H9 (cell line): ENCODE data around the gene NOP9. TPM values are rescaled to one million over a fixed set of nuclear protein-coding genes. Genes with fewer than 3 reads are reported as not detected.

ENCODE experiments used
- DNase-seq: peaks from one replicate; pipeline ENCODE4 v3.0.0-alpha.2; 2017
- H2AFZ ChIP-seq: one replicate; pipeline ENCODE4 v1.6.1; 2013; ENCODE audit warnings: mild to moderate bottlenecking, low read length, control low read depth, moderate library complexity
- H2AK5ac ChIP-seq: 2 replicates; pipeline ENCODE4 v1.6.1; 2013; ENCODE audit warnings: low read length, control low read depth, mixed read lengths; ENCODE audit not compliant: insufficient read length
- H2BK120ac ChIP-seq: one replicate; pipeline ENCODE4 v1.6.1; 2013; ENCODE audit warnings: low read depth, mild to moderate bottlenecking, low read length, control low read depth, inconsistent platforms; ENCODE audit not compliant: poor library complexity, severe bottlenecking
- H2BK12ac ChIP-seq: 2 replicates; pipeline ENCODE4 v1.6.1; 2013; ENCODE audit warnings: low read length, control low read depth, mixed read lengths, low read depth; ENCODE audit not compliant: insufficient read length
- H2BK15ac ChIP-seq: 2 replicates; pipeline ENCODE4 v1.6.1; 2013; ENCODE audit warnings: low read depth, low read length, control low read depth
- H2BK20ac ChIP-seq: one replicate; pipeline ENCODE4 v1.6.1; 2013; ENCODE audit warnings: low read depth, mild to moderate bottlenecking, low read length, control low read depth, inconsistent platforms; ENCODE audit not compliant: poor library complexity, severe bottlenecking
- H2BK5ac ChIP-seq: 2 replicates; pipeline ENCODE4 v1.6.1; 2013; ENCODE audit warnings: low read length, control low read depth, mixed read lengths; ENCODE audit not compliant: insufficient read length
- H3K14ac ChIP-seq: 2 replicates; pipeline ENCODE4 v1.6.1; 2013; ENCODE audit warnings: low read length, control low read depth; ENCODE audit not compliant: insufficient read depth
- H3K18ac ChIP-seq: 2 replicates; pipeline ENCODE4 v1.6.1; 2013; ENCODE audit warnings: low read depth, mild to moderate bottlenecking, mixed read lengths, low read length, control low read depth; ENCODE audit not compliant: insufficient read length
- H3K23ac ChIP-seq: 2 replicates; pipeline ENCODE4 v1.6.1; 2013; ENCODE audit warnings: low read length, control low read depth, mixed read lengths, low read depth; ENCODE audit not compliant: insufficient read length
- H3K23me2 ChIP-seq: 2 replicates; pipeline ENCODE4 v1.6.1; 2013; ENCODE audit warnings: low read depth, mild to moderate bottlenecking, mixed read lengths, low read length, control low read depth; ENCODE audit not compliant: insufficient read length, poor library complexity, severe bottlenecking
- H3K27ac ChIP-seq: 2 replicates; pipeline ENCODE4 v1.5.1; 2013; ENCODE audit warnings: low read length, control low read depth, mixed read lengths, low read depth; ENCODE audit not compliant: insufficient read length
- H3K27me3 ChIP-seq: 2 replicates; pipeline ENCODE4 v1.6.1; 2013; ENCODE audit warnings: low read length, control low read depth, inconsistent platforms; ENCODE audit not compliant: insufficient read depth
- H3K4ac ChIP-seq: 2 replicates; pipeline ENCODE4 v1.6.1; 2013; ENCODE audit warnings: low read depth, mild to moderate bottlenecking, control low read depth, inconsistent platforms, low read length, moderate library complexity
- H3K4me1 ChIP-seq: 2 replicates; pipeline ENCODE4 v1.6.1; 2013; ENCODE audit warnings: low read length, control low read depth, inconsistent platforms; ENCODE audit not compliant: insufficient read depth
- H3K4me2 ChIP-seq: 2 replicates; pipeline ENCODE4 v1.6.1; 2013; ENCODE audit warnings: low read length, control low read depth, mixed read lengths; ENCODE audit not compliant: insufficient read length, insufficient read depth
- H3K56ac ChIP-seq: 2 replicates; pipeline ENCODE4 v1.6.1; 2013; ENCODE audit warnings: low read depth, mild to moderate bottlenecking, mixed read lengths, low read length, control low read depth; ENCODE audit not compliant: insufficient read length
- H3K79me1 ChIP-seq: 2 replicates; pipeline ENCODE4 v1.6.1; 2013; ENCODE audit warnings: low read depth, mild to moderate bottlenecking, moderate library complexity, low read length, control low read depth, inconsistent platforms; ENCODE audit not compliant: insufficient read depth, poor library complexity, severe bottlenecking
- H3K79me2 ChIP-seq: 2 replicates; pipeline ENCODE4 v1.6.1; 2013; ENCODE audit warnings: low read length, control low read depth, inconsistent platforms; ENCODE audit not compliant: insufficient read depth
- H3K9ac ChIP-seq: 2 replicates; pipeline ENCODE4 v1.6.1; 2013; ENCODE audit warnings: low read length, control low read depth, mixed read lengths; ENCODE audit not compliant: insufficient read length; ENCODE audit errors: extremely low read depth
- H3K9me3 ChIP-seq: one replicate; pipeline ENCODE4 v1.6.1; 2013; ENCODE audit warnings: low read depth, low read length, inconsistent platforms; ENCODE audit not compliant: control insufficient read depth
- H3T11ph ChIP-seq: one replicate; pipeline ENCODE4 v1.6.1; 2013; ENCODE audit warnings: mild to moderate bottlenecking, low read length, control low read depth, inconsistent platforms
- H4K20me1 ChIP-seq: one replicate; pipeline ENCODE4 v1.6.1; 2013; ENCODE audit not compliant: control insufficient read depth, insufficient read length, insufficient read depth
- H4K5ac ChIP-seq: 2 replicates; pipeline ENCODE4 v1.6.1; 2013; ENCODE audit warnings: low read depth, mild to moderate bottlenecking, mixed read lengths, low read length, control low read depth; ENCODE audit not compliant: insufficient read length
- H4K8ac ChIP-seq: replicated peaks from 2 replicates; pipeline ENCODE4 v1.6.1; 2013; ENCODE audit warnings: low read length, control low read depth, mixed read lengths, low read depth; ENCODE audit not compliant: insufficient read length
- H4K91ac ChIP-seq: 2 replicates; pipeline ENCODE4 v1.6.1; 2013; ENCODE audit warnings: low read depth, mild to moderate bottlenecking, moderate library complexity, mixed read lengths, low read length, control low read depth; ENCODE audit not compliant: insufficient read length
- H3K27ac Mint-ChIP-seq, 3 experiments: 2 replicates in 2 of 3; 3 replicates in 1 of 3; pipeline ENCODE4 v1.8.0; 2020 to 2021; ENCODE audit warnings: mixed read lengths in 3 of 3, mild to moderate bottlenecking in 1 of 3, moderate library complexity in 1 of 3
- H3K27me3 Mint-ChIP-seq: 2 replicates; pipeline ENCODE4 v1.8.0; 2021; ENCODE audit warnings: low read depth, mild to moderate bottlenecking, moderate library complexity, mixed read lengths
- H3K36me3 Mint-ChIP-seq, 3 experiments: 2 replicates in 2 of 3; 3 replicates in 1 of 3; pipeline ENCODE4 v1.8.0; 2020 to 2021; ENCODE audit warnings: low read depth in 3 of 3, mixed read lengths in 3 of 3; ENCODE audit not compliant: insufficient read depth in 1 of 3
- H3K4me1 Mint-ChIP-seq, 2 experiments: 2 replicates each; pipeline ENCODE4 v1.8.0; 2020; ENCODE audit warnings: mixed read lengths in 2 of 2
- H3K4me3 Mint-ChIP-seq, 2 experiments: 2 replicates in 1 of 2; 3 replicates in 1 of 2; pipeline ENCODE4 v1.8.0; 2020 to 2021; ENCODE audit warnings: mild to moderate bottlenecking in 2 of 2, mixed read lengths in 2 of 2, moderate library complexity in 1 of 2
- H3K9me3 Mint-ChIP-seq, 2 experiments: 2 replicates in 1 of 2; 3 replicates in 1 of 2; pipeline ENCODE4 v1.8.0; 2020; ENCODE audit warnings: mild to moderate bottlenecking in 2 of 2, mixed read lengths in 2 of 2, moderate library complexity in 1 of 2
- WGBS: extraction: QIAGEN DNeasy Blood & Tissue Kit; methylation state at CpG from one replicate; pipeline ENCODE4 v1.1.7; 2013; ENCODE audit warnings: missing lambda C conversion rate, low lambda C conversion rate, mixed read lengths; ENCODE audit not compliant: insufficient read length; ENCODE audit errors: extremely low coverage; 5-methylcytosine and 5-hydroxymethylcytosine counted together
- total RNA-seq: library from RNA; stranded (reverse); gene quantifications from 2 replicates; pipeline ENCODE4 v1.2.1, GENCODE V29; 2021
- TF ChIP-seq, protein P1 (sequence below): fragments of 200-600 bp; sonication (generic); conservative IDR thresholded peaks from 3 replicates; pipeline ENCODE4 v1.8.0; 2021; ENCODE audit warnings: antibody characterized with exemption, mild to moderate bottlenecking

NOP9 gene
- total RNA-seq, 1 experiment from 2014 or later = 34.7 TPM

DNA sequence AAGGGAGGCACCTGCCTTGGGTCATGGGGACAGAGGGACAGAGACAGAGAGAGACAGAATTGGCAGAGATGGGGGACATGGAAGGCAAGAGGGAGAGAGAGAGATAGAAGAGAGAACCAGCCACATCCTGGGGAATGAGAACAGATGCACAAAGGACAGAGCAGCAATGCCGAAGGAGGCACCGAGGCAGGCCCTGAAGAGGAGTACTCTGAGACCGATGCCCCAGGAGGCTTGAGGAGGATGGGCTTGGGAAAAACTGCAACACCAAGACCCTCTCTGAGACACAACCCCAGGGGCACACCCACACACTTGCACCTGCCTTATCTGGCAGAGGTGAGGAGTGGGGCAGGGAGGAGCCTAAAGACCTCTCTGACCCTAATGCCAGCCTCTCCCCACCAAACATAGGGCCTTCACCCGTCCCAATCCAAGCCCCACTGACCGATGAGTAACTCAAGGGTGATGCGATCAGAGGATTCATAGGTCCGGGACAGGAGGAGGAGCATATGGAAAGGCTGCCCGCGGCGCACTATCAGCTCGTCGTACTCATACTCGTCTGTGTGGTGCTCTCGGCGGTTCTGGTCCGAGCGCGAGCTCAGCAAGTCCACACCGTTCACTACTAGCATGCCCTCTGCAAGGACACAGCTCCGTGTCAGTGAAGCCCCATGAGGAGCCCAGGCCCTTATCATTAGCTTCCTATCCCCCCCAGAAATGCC, 38.2 kb upstream of the NOP9 start:
- H3T11ph ChIP-seq = no peak overlapping the region
- H2BK5ac ChIP-seq = no peak overlapping the region
- H3K56ac ChIP-seq = no peak overlapping the region
- Mint-ChIP-seq H3K27me3 (no peaks in the 10 kb centered on the region; the same call in 1 of the 2 replicates), H3K27ac (peak overlapping the region in 1 of 3 experiments; percentile 41; a peak in 1 of 7 replicates), H3K4me1 (no peaks in the 10 kb centered on the region; a peak in 2 of 4 replicates), H3K36me3 (peaks cover 0 to 7% (median 4%) of the 10 kb centered on the region in 3 experiments; a peak in 5 of 7 replicates), H3K9me3 (no peaks in the 10 kb centered on the region), H3K4me3 (no peak overlapping the region; a peak in 1 of 5 replicates)
- no peak overlapping the region for H2BK12ac ChIP-seq
- H3K18ac ChIP-seq = no peak overlapping the region
- H3K4me2 ChIP-seq = no peak overlapping the region
- H3K23ac ChIP-seq = no peak overlapping the region
- H3K79me2 ChIP-seq = no peaks in the 10 kb centered on the region
- H3K9ac ChIP-seq = no peak overlapping the region
- H3K9me3 ChIP-seq = no peaks in the 10 kb centered on the region
- TF ChIP-seq, protein P1, sequence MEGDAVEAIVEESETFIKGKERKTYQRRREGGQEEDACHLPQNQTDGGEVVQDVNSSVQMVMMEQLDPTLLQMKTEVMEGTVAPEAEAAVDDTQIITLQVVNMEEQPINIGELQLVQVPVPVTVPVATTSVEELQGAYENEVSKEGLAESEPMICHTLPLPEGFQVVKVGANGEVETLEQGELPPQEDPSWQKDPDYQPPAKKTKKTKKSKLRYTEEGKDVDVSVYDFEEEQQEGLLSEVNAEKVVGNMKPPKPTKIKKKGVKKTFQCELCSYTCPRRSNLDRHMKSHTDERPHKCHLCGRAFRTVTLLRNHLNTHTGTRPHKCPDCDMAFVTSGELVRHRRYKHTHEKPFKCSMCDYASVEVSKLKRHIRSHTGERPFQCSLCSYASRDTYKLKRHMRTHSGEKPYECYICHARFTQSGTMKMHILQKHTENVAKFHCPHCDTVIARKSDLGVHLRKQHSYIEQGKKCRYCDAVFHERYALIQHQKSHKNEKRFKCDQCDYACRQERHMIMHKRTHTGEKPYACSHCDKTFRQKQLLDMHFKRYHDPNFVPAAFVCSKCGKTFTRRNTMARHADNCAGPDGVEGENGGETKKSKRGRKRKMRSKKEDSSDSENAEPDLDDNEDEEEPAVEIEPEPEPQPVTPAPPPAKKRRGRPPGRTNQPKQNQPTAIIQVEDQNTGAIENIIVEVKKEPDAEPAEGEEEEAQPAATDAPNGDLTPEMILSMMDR = no peak
- no peak overlapping the region for H2BK15ac ChIP-seq
- no peak overlapping the region for H2AK5ac ChIP-seq
- no peaks in the 10 kb centered on the region for H3K4me1 ChIP-seq
- no peak for DNase-seq
- H3K4ac ChIP-seq = no peak overlapping the region
- WGBS = no CpG with 5 or more reads among the region's 20 CpGs
- no peaks in the 10 kb centered on the region for H3K79me1 ChIP-seq
- no peaks in the 10 kb centered on the region for H3K27me3 ChIP-seq
- H2BK20ac ChIP-seq = no peak overlapping the region
- H3K27ac ChIP-seq = no peak overlapping the region
- H4K91ac ChIP-seq = no peak overlapping the region
- H2BK120ac ChIP-seq = no peak overlapping the region
- H4K5ac ChIP-seq = no peak overlapping the region
- no peaks in the 10 kb centered on the region for H3K23me2 ChIP-seq
- H4K8ac ChIP-seq = no peak overlapping the region
- no peak overlapping the region for H2AFZ ChIP-seq
- H3K14ac ChIP-seq = no peak overlapping the region; the same call in 1 of the 2 replicates
- H4K20me1 ChIP-seq = no peaks in the 10 kb centered on the region
